SK-N-SH treated with all-trans-retinoic acid at 6 μM for 48 hours (cell line): ENCODE measurements around the gene DGKH.

ENCODE experiments used
- ATAC-seq: fragments of 200-7000 bp; cut with Tn5 transposase; 3 replicates; pipeline ENCODE4 v1.9.1; 2020; ENCODE audit warnings: mild to moderate bottlenecking, moderate library complexity
- ARNTL ChIP-seq: fragments of 450-650 bp; formaldehyde crosslinking; IDR thresholded peaks from 2 replicates; pipeline ENCODE4 v1.5.0; 2020; ENCODE audit warnings: low read depth, mild to moderate bottlenecking, moderate library complexity, borderline replicate concordance
- BACH2 ChIP-seq: fragments of 250-450 bp; sonication (Bioruptor Pico); IDR thresholded peaks from 2 replicates; pipeline ENCODE4 v1.9.0; 2021; ENCODE audit warnings: mild to moderate bottlenecking, borderline replicate concordance
- CSDC2 ChIP-seq: fragments of 250-450 bp; sonication (Bioruptor Pico); IDR thresholded peaks from 2 replicates; pipeline ENCODE4 v1.5.0; 2020; ENCODE audit warnings: mild to moderate bottlenecking, moderate library complexity
- GLIS3 ChIP-seq: fragments of 250-450 bp; sonication (Bioruptor Pico); IDR thresholded peaks from 2 replicates; pipeline ENCODE4 v1.5.0; 2020; ENCODE audit warnings: mild to moderate bottlenecking, moderate library complexity
- ISL1 ChIP-seq: fragments of 250-450 bp; sonication (Bioruptor Pico); IDR thresholded peaks from 2 replicates; pipeline ENCODE4 v2.1.2; 2022; ENCODE audit warnings: mild to moderate bottlenecking, moderate library complexity
- PPARA ChIP-seq: fragments of 250-450 bp; sonication (Bioruptor Pico); IDR thresholded peaks from 2 replicates; pipeline ENCODE4 v1.5.0; 2020; ENCODE audit warnings: mild to moderate bottlenecking, borderline replicate concordance
- RARB ChIP-seq: fragments of 250-450 bp; sonication (Bioruptor Pico); IDR thresholded peaks from 2 replicates; pipeline ENCODE4 v1.8.0; 2021; ENCODE audit warnings: mild to moderate bottlenecking, moderate library complexity
- SNAI2 ChIP-seq: fragments of 250-450 bp; sonication (Bioruptor Pico); IDR thresholded peaks from 2 replicates; pipeline ENCODE4 v1.5.0; 2020; ENCODE audit warnings: mild to moderate bottlenecking, moderate library complexity
- TCF4 ChIP-seq: fragments of 250-450 bp; sonication (Bioruptor Pico); IDR thresholded peaks from 2 replicates; pipeline ENCODE4 v1.8.0; 2021; ENCODE audit warnings: mild to moderate bottlenecking, moderate library complexity, borderline replicate concordance
- TOX ChIP-seq: fragments of 250-450 bp; sonication (Bioruptor Pico); IDR thresholded peaks from 2 replicates; pipeline ENCODE4 v1.8.0; 2021; ENCODE audit warnings: mild to moderate bottlenecking, moderate library complexity, borderline replicate concordance
- ZC3H10 ChIP-seq: fragments of 250-450 bp; sonication (Bioruptor Pico); IDR thresholded peaks from 2 replicates; pipeline ENCODE4 v1.5.1; 2021; ENCODE audit warnings: mild to moderate bottlenecking, moderate library complexity
- ZFP3 ChIP-seq: fragments of 250-450 bp; sonication (Bioruptor Pico); IDR thresholded peaks from 2 replicates; pipeline ENCODE4 v1.5.0; 2020; ENCODE audit warnings: mild to moderate bottlenecking, moderate library complexity
- ZFP30 ChIP-seq: fragments of 450-650 bp; formaldehyde crosslinking; IDR thresholded peaks from 2 replicates; pipeline ENCODE4 v1.5.0; 2022; ENCODE audit warnings: mild to moderate bottlenecking, moderate library complexity
- ZNF565 ChIP-seq: fragments of 450-650 bp; formaldehyde crosslinking; conservative IDR thresholded peaks from 2 replicates; pipeline ENCODE4 v1.5.0; 2020; ENCODE audit warnings: low read depth, mild to moderate bottlenecking, moderate library complexity
- ZNF70 ChIP-seq: fragments of 450-650 bp; formaldehyde crosslinking; IDR thresholded peaks from 2 replicates; pipeline ENCODE4 v1.5.0; 2020; ENCODE audit warnings: mild to moderate bottlenecking, moderate library complexity
- ZNF8 ChIP-seq: fragments of 450-650 bp; formaldehyde crosslinking; IDR thresholded peaks from 2 replicates; pipeline ENCODE4 v1.5.0; 2020; ENCODE audit warnings: mild to moderate bottlenecking, moderate library complexity
- TF ChIP-seq, protein P1 (sequence below): fragments of 250-450 bp; sonication (Bioruptor Pico); IDR thresholded peaks from 2 replicates; pipeline ENCODE4 v1.8.0; 2021; ENCODE audit warnings: low read depth, mild to moderate bottlenecking, moderate library complexity, borderline replicate concordance
- TF ChIP-seq, protein P2 (sequence below): fragments of 250-450 bp; sonication (Bioruptor Pico); IDR thresholded peaks from 2 replicates; pipeline ENCODE4 v1.5.1; 2021; ENCODE audit warnings: mild to moderate bottlenecking, moderate library complexity
- TF ChIP-seq, protein P3 (sequence below): fragments of 250-450 bp; sonication (Bioruptor Pico); IDR thresholded peaks from 2 replicates; pipeline ENCODE4 v1.8.0; 2020; ENCODE audit warnings: mild to moderate bottlenecking, moderate library complexity, borderline replicate concordance
- TF ChIP-seq, protein P4 (sequence below): fragments of 250-450 bp; sonication (Bioruptor Pico); IDR thresholded peaks from 2 replicates; pipeline ENCODE4 v1.5.1; 2020; ENCODE audit warnings: low read depth, mild to moderate bottlenecking, moderate library complexity

Gene DGKH

DNA sequence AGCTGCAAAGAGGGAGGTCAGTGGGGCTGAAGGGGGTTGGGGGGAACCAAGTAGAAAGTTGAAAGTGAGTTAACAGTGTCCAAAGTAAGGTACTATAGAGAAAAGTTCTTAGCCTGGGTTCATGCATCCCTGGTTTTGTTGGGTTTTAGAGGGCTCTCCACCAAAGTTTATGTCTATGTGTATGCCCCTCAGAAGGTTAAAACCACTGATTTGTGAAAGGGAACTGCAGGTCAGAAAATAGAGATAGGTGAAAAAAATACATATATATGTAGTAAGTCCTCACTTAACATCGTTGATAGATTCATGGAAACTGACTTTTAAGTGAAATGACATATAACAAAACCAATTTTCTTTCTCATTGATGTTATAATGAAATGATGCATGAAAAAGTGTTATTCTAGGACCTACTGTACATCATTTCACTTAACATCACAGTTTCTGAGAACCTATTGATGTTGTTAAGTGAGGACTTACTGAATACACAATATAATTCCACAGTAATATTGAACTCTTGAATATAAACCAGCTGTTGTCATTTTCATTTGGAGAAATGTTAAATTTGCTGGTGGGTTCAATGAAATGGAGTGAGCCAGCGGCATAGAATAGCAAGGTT, 9.6 kb downstream of the DGKH start (continued):
- no peak for TF ChIP-seq GLIS3 (CRISPR knock-in tag)
- TF ChIP-seq SNAI2 (CRISPR knock-in tag), result no peak
- no peak for TF ChIP-seq RARB (CRISPR knock-in tag)
- no peak for TF ChIP-seq ZNF8

DNA sequence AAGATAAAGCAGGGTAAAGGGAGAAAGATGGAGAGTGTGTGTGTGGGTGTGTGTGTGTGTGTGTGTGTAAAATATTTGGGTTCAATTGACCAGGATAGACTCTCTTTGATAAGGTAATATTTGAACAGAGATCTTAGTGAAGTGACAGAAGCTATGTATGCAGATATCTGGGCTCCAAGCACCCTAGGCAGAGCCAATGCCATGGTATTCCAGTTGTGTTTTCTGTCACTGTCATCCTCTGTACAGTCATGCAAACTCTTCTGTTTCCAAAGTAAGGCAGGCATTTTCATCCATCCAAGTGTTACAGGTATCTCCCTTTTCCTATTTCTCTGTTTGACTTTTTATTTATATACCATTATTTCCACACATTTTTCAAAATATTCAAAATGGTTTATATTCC, 13.5 kb downstream of the DGKH start:
- no peak for TF ChIP-seq ZC3H10
- TF ChIP-seq TCF4 (CRISPR knock-in tag), result no peak
- TF ChIP-seq, protein P1, sequence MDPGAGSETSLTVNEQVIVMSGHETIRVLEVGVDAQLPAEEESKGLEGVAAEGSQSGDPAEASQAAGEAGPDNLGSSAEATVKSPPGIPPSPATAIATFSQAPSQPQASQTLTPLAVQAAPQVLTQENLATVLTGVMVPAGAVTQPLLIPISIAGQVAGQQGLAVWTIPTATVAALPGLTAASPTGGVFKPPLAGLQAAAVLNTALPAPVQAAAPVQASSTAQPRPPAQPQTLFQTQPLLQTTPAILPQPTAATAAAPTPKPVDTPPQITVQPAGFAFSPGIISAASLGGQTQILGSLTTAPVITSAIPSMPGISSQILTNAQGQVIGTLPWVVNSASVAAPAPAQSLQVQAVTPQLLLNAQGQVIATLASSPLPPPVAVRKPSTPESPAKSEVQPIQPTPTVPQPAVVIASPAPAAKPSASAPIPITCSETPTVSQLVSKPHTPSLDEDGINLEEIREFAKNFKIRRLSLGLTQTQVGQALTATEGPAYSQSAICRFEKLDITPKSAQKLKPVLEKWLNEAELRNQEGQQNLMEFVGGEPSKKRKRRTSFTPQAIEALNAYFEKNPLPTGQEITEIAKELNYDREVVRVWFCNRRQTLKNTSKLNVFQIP (CRISPR knock-in tag), result no peak
- no peak for TF ChIP-seq ARNTL (CRISPR knock-in tag)
- TF ChIP-seq ZNF70, result no peak
- TF ChIP-seq CSDC2 (CRISPR knock-in tag), result no peak
- no peak for TF ChIP-seq PPARA
- TF ChIP-seq, protein P2, sequence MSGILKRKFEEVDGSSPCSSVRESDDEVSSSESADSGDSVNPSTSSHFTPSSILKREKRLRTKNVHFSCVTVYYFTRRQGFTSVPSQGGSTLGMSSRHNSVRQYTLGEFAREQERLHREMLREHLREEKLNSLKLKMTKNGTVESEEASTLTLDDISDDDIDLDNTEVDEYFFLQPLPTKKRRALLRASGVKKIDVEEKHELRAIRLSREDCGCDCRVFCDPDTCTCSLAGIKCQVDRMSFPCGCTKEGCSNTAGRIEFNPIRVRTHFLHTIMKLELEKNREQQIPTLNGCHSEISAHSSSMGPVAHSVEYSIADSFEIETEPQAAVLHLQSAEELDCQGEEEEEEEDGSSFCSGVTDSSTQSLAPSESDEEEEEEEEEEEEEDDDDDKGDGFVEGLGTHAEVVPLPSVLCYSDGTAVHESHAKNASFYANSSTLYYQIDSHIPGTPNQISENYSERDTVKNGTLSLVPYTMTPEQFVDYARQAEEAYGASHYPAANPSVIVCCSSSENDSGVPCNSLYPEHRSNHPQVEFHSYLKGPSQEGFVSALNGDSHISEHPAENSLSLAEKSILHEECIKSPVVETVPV (CRISPR knock-in tag), result no peak
- no peak for ATAC-seq

DNA sequence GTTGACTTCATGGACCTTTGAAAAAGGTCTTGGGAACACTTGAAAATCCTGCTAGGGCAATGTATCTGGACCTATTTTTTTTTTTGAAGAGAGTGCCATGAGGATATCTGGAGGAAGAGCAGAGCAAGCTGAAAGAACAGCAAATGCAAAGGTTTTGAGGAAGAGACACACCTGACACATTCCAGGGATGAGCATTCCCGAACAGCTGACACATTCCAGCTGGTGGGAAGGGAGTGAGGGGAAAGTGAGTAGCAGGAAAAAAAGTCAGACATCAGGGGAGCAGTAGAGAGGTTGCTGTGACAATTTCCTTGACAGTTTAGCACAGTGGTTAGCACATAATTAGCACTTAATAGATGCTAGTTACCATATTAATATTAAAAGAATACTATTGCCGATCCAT, 14.7 kb downstream of the DGKH start:
- TF ChIP-seq, protein P3, sequence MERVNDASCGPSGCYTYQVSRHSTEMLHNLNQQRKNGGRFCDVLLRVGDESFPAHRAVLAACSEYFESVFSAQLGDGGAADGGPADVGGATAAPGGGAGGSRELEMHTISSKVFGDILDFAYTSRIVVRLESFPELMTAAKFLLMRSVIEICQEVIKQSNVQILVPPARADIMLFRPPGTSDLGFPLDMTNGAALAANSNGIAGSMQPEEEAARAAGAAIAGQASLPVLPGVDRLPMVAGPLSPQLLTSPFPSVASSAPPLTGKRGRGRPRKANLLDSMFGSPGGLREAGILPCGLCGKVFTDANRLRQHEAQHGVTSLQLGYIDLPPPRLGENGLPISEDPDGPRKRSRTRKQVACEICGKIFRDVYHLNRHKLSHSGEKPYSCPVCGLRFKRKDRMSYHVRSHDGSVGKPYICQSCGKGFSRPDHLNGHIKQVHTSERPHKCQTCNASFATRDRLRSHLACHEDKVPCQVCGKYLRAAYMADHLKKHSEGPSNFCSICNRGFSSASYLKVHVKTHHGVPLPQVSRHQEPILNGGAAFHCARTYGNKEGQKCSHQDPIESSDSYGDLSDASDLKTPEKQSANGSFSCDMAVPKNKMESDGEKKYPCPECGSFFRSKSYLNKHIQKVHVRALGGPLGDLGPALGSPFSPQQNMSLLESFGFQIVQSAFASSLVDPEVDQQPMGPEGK (CRISPR knock-in tag), result no peak
- TF ChIP-seq ZNF70, result no peak
- no peak for TF ChIP-seq TOX (CRISPR knock-in tag)
- TF ChIP-seq PPARA, result no peak
- TF ChIP-seq BACH2, result no peak
- TF ChIP-seq, protein P4, sequence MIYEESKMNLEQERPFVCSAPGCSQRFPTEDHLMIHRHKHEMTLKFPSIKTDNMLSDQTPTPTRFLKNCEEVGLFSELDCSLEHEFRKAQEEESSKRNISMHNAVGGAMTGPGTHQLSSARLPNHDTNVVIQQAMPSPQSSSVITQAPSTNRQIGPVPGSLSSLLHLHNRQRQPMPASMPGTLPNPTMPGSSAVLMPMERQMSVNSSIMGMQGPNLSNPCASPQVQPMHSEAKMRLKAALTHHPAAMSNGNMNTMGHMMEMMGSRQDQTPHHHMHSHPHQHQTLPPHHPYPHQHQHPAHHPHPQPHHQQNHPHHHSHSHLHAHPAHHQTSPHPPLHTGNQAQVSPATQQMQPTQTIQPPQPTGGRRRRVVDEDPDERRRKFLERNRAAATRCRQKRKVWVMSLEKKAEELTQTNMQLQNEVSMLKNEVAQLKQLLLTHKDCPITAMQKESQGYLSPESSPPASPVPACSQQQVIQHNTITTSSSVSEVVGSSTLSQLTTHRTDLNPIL (CRISPR knock-in tag), result no peak
- TF ChIP-seq ISL1 (CRISPR knock-in tag), result no peak
- TF ChIP-seq CSDC2 (CRISPR knock-in tag), result no peak
- TF ChIP-seq SNAI2 (CRISPR knock-in tag), result no peak
- TF ChIP-seq GLIS3 (CRISPR knock-in tag), result no peak
- TF ChIP-seq, protein P2 (CRISPR knock-in tag), result no peak
- TF ChIP-seq ZNF565 (CRISPR knock-in tag), result no peak
- no peak for TF ChIP-seq ZFP30 (CRISPR knock-in tag)
- TF ChIP-seq ZC3H10, result no peak
- TF ChIP-seq RARB (CRISPR knock-in tag), result no peak
- TF ChIP-seq ZFP3 (CRISPR knock-in tag), result no peak
- ATAC-seq, result no peak

DNA sequence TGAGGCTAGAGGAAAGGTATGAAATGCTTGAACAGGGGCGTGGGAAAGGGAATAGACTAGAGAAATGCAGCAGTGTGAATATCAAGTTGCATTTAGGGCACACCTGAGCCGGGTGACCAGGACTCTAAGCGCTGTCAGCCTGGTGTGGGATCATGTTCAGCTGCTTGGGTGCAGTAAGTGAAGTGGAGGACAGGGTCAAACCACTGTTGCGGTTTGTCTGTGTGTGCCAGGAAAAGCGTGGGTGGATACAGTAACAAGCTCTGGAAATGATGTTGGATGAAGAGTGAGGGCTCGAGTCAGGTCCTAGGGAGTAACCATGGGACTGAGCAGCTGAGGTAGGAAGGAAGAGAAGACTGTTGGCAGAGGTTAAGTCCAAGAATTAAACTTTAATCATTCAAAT, 15.8 kb downstream of the DGKH start:
- no peak for ATAC-seq
- TF ChIP-seq, protein P2 (CRISPR knock-in tag), result no peak
- TF ChIP-seq, protein P4 (CRISPR knock-in tag), result no peak
- TF ChIP-seq, all 23 proteins: peak for 0
